ENCODE data around the gene BSCL2.

Gene BSCL2

GRCh38 chr11:62644220-62644619 is 63.0 kb downstream of the BSCL2 start:
- TF ChIP-seq REST (IDR thresholded peaks at IDR 0.05; ENCODE audit: insufficient read depth in 1 of 2, low read depth in 2 of 2, low read length in 2 of 2) (no peak), TAF1 (IDR thresholded peaks at IDR 0.05; ENCODE audit: borderline replicate concordance, insufficient read depth, low read length) (no peak), FOXP2 (optimal IDR thresholded peaks at IDR 0.05; ENCODE audit: borderline replicate concordance, extremely low read depth, extremely low read length, insufficient read depth) (no peak), POLR2AphosphoS5 (IDR thresholded peaks at IDR 0.05; ENCODE audit: low read depth, low read length) (no peak), SIN3A (IDR thresholded peaks at IDR 0.05; ENCODE audit: borderline replicate concordance, insufficient read depth, low read length) (no peak)
